Activated gamma-delta T cell (primary cell): Measurements from ENCODE around the gene FER1L5.

Experiments used
- DNase-seq: peaks from one replicate; lab custom pipeline; 2025; lab: John Stamatoyannopoulos, UW

Gene FER1L5

GRCh38 chr2:96695602-96696001 lies 53.0 kb downstream of the FER1L5 start:
- no peak for DNase-seq

GRCh38 chr2:96697476-96697875 lies 54.9 kb downstream of the FER1L5 start:
- DNase-seq = no peak

- no peak for DNase-seq
Observed at GRCh38 chr2:96698221-96698861, 55.8 kb downstream of the FER1L5 start.

GRCh38 chr2:96699021-96699420 lies 56.5 kb downstream of the FER1L5 start:
- DNase-seq = no peak

- DNase-seq = no peak
Observed at GRCh38 chr2:96699621-96700020, 57.1 kb downstream of the FER1L5 start.

GRCh38 chr2:96700086-96700485 lies 57.5 kb downstream of the FER1L5 start:
- DNase-seq = no peak

GRCh38 chr2:96701636-96702035 lies 59.1 kb downstream of the FER1L5 start:
- no peak for DNase-seq

- no peak for DNase-seq
Observed at GRCh38 chr2:96702098-96702785, 59.7 kb downstream of the FER1L5 start.

GRCh38 chr2:96703021-96703751 lies 60.6 kb downstream of the FER1L5 start:
- DNase-seq = no peak

GRCh38 chr2:96710985-96711384 lies 68.4 kb downstream of the FER1L5 start:
- DNase-seq = no peak

- DNase-seq = no peak
Observed at GRCh38 chr2:96715658-96716057, 73.1 kb downstream of the FER1L5 start.

- no peak for DNase-seq
Observed at GRCh38 chr2:96716388-96716787, 73.8 kb downstream of the FER1L5 start.

GRCh38 chr2:96726131-96726530 lies 83.6 kb downstream of the FER1L5 start:
- no peak for DNase-seq

GRCh38 chr2:96727431-96727830 lies 84.9 kb downstream of the FER1L5 start:
- no peak for DNase-seq

- no peak for DNase-seq
Observed at GRCh38 chr2:96729748-96730147, 87.2 kb downstream of the FER1L5 start.

GRCh38 chr2:96730212-96730611 lies 87.6 kb downstream of the FER1L5 start:
- DNase-seq = no peak

- no peak for DNase-seq
Observed at GRCh38 chr2:96733931-96734330, 91.4 kb downstream of the FER1L5 start.

- no peak for DNase-seq
Observed at GRCh38 chr2:96734880-96735583, 92.5 kb downstream of the FER1L5 start.

GRCh38 chr2:96737251-96737650 lies 94.7 kb downstream of the FER1L5 start:
- DNase-seq = no peak

GRCh38 chr2:96737831-96738230 lies 95.3 kb downstream of the FER1L5 start:
- no peak for DNase-seq

GRCh38 chr2:96739076-96739632 lies 96.6 kb downstream of the FER1L5 start:
- DNase-seq = no peak
